ENCODE results near the gene KCNMB1.

KCNMB1 gene

DNA sequence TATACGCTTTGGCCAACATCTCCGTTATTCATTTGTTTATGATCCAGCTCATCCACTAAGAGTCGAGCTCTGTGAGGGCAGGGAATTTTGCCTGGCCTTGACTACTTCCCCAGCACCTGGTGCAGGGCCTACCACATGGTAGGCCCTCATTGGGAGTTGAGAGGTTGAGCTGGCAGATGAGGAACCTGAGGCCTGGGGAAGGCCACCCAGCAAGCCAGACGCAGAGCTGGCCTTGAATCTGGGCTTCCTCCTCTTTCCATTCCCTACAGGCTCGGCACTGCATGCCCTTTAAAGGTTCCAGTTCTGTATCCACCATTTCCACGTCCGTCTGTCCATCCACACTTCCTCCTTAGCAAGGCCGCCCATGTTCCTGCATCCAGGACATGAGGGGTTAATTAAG is 24.2 kb downstream of the KCNMB1 start:
- ATAC-seq (ENCODE audit: low read depth): no peak
- Histone ChIP-seq H3K36me3 (ENCODE audit: low read depth) (no peaks in the 10 kb centered on the region), H3K9me3 (ENCODE audit: severe bottlenecking) (no peaks in the 10 kb centered on the region), H3K27me3 (ENCODE audit: insufficient read depth, poor library complexity, severe bottlenecking) (peaks cover 4% of the 10 kb centered on the region), H3K4me1 (ENCODE audit: insufficient read depth, poor library complexity, severe bottlenecking) (no peaks in the 10 kb centered on the region), H3K27ac (ENCODE audit: poor library complexity, severe bottlenecking) (no peak overlapping the region), H3K4me3 (ENCODE audit: severe bottlenecking) (no peak overlapping the region)
- DNase-seq (ENCODE audit: low spot score): no peak
- TF ChIP-seq CTCF (IDR thresholded peaks at IDR 0.05; ENCODE audit: poor library complexity, severe bottlenecking): no peak

DNA sequence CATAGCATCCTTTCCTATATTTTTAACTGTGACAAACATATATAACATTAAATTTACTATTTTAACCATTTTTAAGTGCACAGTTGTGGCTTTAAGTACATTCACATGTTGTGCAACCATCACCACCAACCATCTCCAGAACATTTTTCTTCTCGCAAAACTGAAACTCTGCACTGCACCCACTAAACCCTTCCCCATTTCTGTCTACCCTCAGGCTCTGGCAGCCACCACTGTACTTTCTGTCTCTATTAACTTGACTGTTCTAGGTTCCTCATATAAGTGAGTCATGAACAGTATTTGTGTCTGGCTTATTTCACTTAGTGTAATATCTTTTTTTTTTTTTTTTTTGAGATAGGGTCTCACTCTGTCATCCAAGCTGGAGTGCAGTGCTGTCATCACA is 25.5 kb downstream of the KCNMB1 start:
- H3K36me3 ChIP-seq (ENCODE audit: low read depth): no peaks in the 10 kb centered on the region
- H3K27ac ChIP-seq (ENCODE audit: poor library complexity, severe bottlenecking): no peak overlapping the region
- no peaks in the 10 kb centered on the region for H3K9me3 ChIP-seq (ENCODE audit: severe bottlenecking)
- peaks cover 4% of the 10 kb centered on the region for H3K27me3 ChIP-seq (ENCODE audit: insufficient read depth, poor library complexity, severe bottlenecking)
- H3K4me1 ChIP-seq (ENCODE audit: insufficient read depth, poor library complexity, severe bottlenecking): no peaks in the 10 kb centered on the region
- H3K4me3 ChIP-seq (ENCODE audit: severe bottlenecking): no peak overlapping the region
- DNase-seq (ENCODE audit: low spot score) (no peak), ATAC-seq (ENCODE audit: low read depth) (no peak)
- no peak for TF ChIP-seq CTCF (IDR thresholded peaks at IDR 0.05; ENCODE audit: poor library complexity, severe bottlenecking)

DNA sequence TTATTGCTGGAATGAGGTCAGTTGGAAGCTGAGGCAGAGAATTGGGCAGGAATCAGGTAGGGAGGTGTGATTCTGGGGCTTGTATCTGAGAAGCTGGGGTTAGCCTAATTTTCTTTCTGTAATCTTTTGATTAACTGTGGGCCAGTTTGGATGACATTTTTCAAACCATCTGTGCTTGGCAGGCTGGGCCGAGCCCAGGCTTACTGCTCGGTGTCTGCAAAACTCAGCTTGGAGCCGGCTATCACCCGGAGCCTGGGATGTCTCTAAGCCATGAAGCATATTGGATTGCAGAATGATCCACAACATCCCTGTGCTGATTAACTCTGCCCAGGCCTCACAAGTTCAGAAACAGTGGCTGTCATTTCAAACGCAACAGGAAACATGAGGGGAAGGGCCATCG is 26.5 kb downstream of the KCNMB1 start:
- no peaks in the 10 kb centered on the region for H3K9me3 ChIP-seq (ENCODE audit: severe bottlenecking)
- TF ChIP-seq CTCF (IDR thresholded peaks at IDR 0.05; ENCODE audit: poor library complexity, severe bottlenecking): no peak
- ATAC-seq (ENCODE audit: low read depth): no peak
- H3K4me3 ChIP-seq (ENCODE audit: severe bottlenecking): no peak overlapping the region
- peaks cover 3% of the 10 kb centered on the region for H3K27me3 ChIP-seq (ENCODE audit: insufficient read depth, poor library complexity, severe bottlenecking)
- H3K4me1 ChIP-seq (ENCODE audit: insufficient read depth, poor library complexity, severe bottlenecking): no peaks in the 10 kb centered on the region
- H3K36me3 ChIP-seq (ENCODE audit: low read depth): no peaks in the 10 kb centered on the region
- DNase-seq (ENCODE audit: low spot score): no peak
- H3K27ac ChIP-seq (ENCODE audit: poor library complexity, severe bottlenecking): no peak overlapping the region

DNA sequence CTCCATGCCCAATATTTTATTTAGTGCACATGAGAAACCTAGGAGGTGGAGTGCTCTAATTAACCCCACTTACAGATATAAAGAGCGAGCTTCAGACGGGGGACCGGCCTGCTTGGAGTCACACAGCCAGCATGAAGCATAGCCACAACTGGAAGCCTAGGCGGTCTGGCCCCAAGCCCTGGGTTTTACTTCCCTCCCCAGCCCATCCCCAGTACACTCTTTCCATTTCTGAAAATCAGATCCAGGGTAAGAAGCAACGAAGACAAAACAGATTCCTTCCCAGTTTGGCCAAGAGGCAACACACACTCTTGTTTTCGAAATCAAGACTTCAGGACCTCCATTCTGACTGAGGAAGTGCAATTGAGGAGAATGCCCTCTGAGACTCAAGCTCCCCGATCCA is 27.1 kb downstream of the KCNMB1 start:
- no peak for TF ChIP-seq CTCF (IDR thresholded peaks at IDR 0.05; ENCODE audit: poor library complexity, severe bottlenecking)
- Histone ChIP-seq H3K4me1 (ENCODE audit: insufficient read depth, poor library complexity, severe bottlenecking) (no peaks in the 10 kb centered on the region), H3K9me3 (ENCODE audit: severe bottlenecking) (no peaks in the 10 kb centered on the region), H3K27ac (ENCODE audit: poor library complexity, severe bottlenecking) (no peak overlapping the region), H3K27me3 (ENCODE audit: insufficient read depth, poor library complexity, severe bottlenecking) (no peaks in the 10 kb centered on the region), H3K4me3 (ENCODE audit: severe bottlenecking) (no peak overlapping the region), H3K36me3 (ENCODE audit: low read depth) (no peaks in the 10 kb centered on the region)
- DNase-seq (ENCODE audit: low spot score): no peak
- ATAC-seq (ENCODE audit: low read depth): no peak

DNA sequence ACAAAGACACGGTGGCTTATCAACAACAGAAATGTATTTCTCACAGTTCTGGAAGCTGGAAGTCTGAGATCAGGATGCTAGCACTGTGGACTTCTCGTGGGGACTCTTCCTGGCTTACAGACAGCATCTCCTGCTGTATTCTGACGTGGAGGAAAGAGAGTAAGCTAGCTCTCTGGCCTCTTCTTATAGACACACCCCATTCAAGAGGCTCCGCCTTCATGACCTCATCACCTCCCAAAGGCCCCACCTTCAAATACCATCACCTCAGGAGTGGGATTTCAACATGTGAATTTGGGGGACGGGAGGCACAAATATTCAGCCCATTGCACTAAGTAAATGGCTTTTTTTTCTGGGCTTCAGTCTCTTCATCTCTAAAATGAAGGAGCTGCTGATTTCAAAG is 27.6 kb downstream of the KCNMB1 start:
- no peak overlapping the region for H3K4me3 ChIP-seq (ENCODE audit: severe bottlenecking)
- H3K4me1 ChIP-seq (ENCODE audit: insufficient read depth, poor library complexity, severe bottlenecking): no peaks in the 10 kb centered on the region
- no peak for TF ChIP-seq CTCF (IDR thresholded peaks at IDR 0.05; ENCODE audit: poor library complexity, severe bottlenecking)
- no peak overlapping the region for H3K27ac ChIP-seq (ENCODE audit: poor library complexity, severe bottlenecking)
- DNase-seq (ENCODE audit: low spot score) (no peak), ATAC-seq (ENCODE audit: low read depth) (no peak)
- H3K9me3 ChIP-seq (ENCODE audit: severe bottlenecking): no peaks in the 10 kb centered on the region
- no peaks in the 10 kb centered on the region for H3K27me3 ChIP-seq (ENCODE audit: insufficient read depth, poor library complexity, severe bottlenecking)
- no peaks in the 10 kb centered on the region for H3K36me3 ChIP-seq (ENCODE audit: low read depth)

All from RWPE2 (cell line).